SU-DHL-6 (cell line): ENCODE data around the gene AKAP8L.
"Not testable (repeated sequence)": the region's sequence is repeated elsewhere in the genome, so short reads cannot be mapped to it uniquely, and the experiment has no call there.

Source experiments
- EZH2phosphoT487 ChIP-seq: fragments of 200-600 bp; sonication (generic), shearing (Covaris generic); conservative IDR thresholded peaks from 2 replicates; pipeline ENCODE4 v1.6.1; 2018; ENCODE audit warnings: mild to moderate bottlenecking, antibody characterized with exemption, low read length, moderate library complexity, mixed read lengths
- TF ChIP-seq, protein P1 (sequence below): fragments of 200-600 bp; sonication (generic); IDR thresholded peaks from one replicate; pipeline ENCODE4 v1.5.1; 2017; ENCODE audit warnings: antibody characterized with exemption, mild to moderate bottlenecking, low read length, moderate library complexity; ENCODE audit not compliant: insufficient read depth, poor library complexity, severe bottlenecking

DNA sequence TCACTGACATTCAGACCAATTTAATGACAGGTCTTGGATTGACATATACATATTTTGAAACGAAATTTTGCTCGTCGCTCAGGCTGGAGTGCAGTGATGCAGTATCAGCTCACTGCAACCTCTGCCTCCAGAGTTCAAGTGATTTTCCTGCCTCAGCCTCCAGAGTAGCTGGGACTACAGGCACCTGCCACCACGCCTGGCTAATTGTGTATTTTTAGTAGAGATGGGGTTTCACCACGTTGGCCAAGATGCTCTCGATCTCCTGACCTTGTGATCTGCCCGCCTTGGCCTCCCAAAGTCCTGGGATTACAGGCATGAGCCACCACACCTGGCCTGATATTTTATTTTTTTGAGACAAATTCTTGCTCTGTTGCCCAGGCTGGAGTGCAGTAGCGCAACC is 66.3 kb downstream of the AKAP8L start:
- TF ChIP-seq, protein P1, sequence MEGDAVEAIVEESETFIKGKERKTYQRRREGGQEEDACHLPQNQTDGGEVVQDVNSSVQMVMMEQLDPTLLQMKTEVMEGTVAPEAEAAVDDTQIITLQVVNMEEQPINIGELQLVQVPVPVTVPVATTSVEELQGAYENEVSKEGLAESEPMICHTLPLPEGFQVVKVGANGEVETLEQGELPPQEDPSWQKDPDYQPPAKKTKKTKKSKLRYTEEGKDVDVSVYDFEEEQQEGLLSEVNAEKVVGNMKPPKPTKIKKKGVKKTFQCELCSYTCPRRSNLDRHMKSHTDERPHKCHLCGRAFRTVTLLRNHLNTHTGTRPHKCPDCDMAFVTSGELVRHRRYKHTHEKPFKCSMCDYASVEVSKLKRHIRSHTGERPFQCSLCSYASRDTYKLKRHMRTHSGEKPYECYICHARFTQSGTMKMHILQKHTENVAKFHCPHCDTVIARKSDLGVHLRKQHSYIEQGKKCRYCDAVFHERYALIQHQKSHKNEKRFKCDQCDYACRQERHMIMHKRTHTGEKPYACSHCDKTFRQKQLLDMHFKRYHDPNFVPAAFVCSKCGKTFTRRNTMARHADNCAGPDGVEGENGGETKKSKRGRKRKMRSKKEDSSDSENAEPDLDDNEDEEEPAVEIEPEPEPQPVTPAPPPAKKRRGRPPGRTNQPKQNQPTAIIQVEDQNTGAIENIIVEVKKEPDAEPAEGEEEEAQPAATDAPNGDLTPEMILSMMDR = not testable (repeated sequence)
- TF ChIP-seq EZH2phosphoT487 = not testable (repeated sequence)
